Activated CD8-positive, alpha-beta memory T cell treated with anti-CD3 and anti-CD28 coated beads, Interleukin-2, amount 50 U/mL, for 24 hours (primary cell): Measurements from ENCODE around the gene INSYN1.

Experiments
- DNase-seq: peaks from one replicate; pipeline ENCODE4 v3.0.0-alpha.2; 2020; ENCODE audit errors: extremely low read depth

The INSYN1 gene

GRCh38 chr15:73777741-73778140, 24.6 kb upstream of the INSYN1 start:
- DNase-seq: no peak

GRCh38 chr15:73773428-73773827, 20.3 kb upstream of the INSYN1 start:
- no peak for DNase-seq

DNA sequence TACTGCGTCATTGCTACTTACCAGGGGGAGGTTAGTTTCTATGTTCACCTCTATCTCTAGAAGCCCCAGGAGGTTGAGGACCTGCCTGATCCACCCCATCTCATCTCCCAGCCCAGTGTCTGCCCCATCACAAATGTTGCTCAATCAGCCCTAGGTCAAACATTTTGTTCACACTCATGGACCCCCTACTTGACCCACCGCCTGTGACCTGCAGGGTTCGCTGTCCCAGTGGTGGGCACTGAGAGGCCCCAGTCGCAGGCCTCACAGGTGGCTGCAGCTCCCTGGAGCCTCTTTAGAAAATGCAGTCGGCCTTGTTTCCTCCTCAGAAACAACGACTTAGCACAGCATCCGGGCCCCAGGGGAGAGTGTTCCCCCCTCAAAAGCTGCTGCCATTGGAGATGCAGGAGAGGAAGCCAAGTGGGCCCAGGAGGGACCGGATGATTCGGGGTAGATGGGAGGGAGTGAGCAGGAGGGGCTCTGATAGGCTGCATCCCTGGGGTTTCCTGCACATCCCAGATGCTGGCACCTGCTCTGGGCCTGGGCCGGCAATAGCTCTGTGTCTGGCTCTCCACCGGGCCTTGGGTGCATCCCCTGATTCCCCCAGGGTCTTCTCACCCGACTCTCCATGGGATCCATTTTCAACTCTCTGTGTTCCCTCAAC, 18.4 kb upstream of the INSYN1 start:
- no peak for DNase-seq

- DNase-seq: no peak
These were observed 16.9 kb upstream of the INSYN1 start for GRCh38 chr15:73770050-73770449.

GRCh38 chr15:73767806-73768501, 14.8 kb upstream of the INSYN1 start:
- no peak for DNase-seq

- no peak for DNase-seq
These were observed 13.4 kb upstream of the INSYN1 start for GRCh38 chr15:73766598-73766997.

GRCh38 chr15:73765778-73766177, 12.6 kb upstream of the INSYN1 start:
- no peak for DNase-seq

DNA sequence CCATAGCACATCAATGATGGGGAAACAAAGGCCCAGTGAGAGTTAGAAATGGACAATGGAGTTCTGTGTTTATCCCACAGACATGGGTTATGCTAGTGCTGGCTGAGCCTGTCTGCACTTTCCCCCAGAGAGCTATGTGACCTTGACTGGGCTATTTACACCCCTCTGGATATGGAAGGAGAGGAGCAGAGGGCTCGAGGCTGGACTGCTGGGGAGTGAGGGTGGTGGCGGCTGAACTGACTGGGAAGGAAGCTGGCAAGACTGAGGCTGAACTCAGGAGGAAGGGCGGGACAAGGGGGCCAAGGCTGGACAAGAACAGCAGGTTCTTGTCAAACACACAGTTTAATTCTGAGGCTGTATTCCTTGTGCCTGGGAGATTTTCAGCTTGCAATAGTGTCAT, 10.8 kb upstream of the INSYN1 start:
- no peak for DNase-seq

- DNase-seq: no peak
These were observed 7.5 kb upstream of the INSYN1 start for GRCh38 chr15:73760330-73761329.

GRCh38 chr15:73758461-73758860, 5.3 kb upstream of the INSYN1 start:
- no peak for DNase-seq

- DNase-seq: no peak
These were observed 4.4 kb upstream of the INSYN1 start for GRCh38 chr15:73757571-73757970.

- DNase-seq: no peak
These were observed 3.9 kb upstream of the INSYN1 start for GRCh38 chr15:73756947-73757513.

- no peak for DNase-seq
These were observed 3.2 kb upstream of the INSYN1 start for GRCh38 chr15:73756390-73756789.

- no peak for DNase-seq
These were observed 2.8 kb upstream of the INSYN1 start for GRCh38 chr15:73755946-73756345.

- DNase-seq: no peak
These were observed 2.3 kb upstream of the INSYN1 start for GRCh38 chr15:73755481-73755880.

GRCh38 chr15:73754461-73754860, 1.3 kb upstream of the INSYN1 start:
- no peak for DNase-seq

DNA sequence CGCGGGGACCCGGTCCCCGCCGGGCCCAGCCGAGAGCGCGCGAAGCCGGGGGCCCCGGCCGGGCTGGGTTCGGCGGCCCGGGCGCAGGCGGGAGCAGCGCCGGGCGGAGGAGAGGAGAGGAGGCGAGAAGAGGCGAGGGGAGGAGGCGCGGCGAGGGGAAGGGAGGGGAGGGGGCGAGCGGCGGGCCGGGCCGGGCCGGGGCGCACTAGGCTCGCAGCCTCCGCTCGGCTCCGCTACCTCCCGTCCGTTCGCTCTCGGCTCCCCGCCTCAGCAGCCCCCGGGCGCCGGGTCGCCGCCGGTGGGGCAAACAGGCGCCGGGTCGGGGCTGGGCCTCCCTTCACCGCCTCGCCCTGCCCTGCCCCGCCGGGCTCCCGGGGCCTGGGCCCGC, 351 bp downstream of the INSYN1 start:
- DNase-seq: no peak

DNA sequence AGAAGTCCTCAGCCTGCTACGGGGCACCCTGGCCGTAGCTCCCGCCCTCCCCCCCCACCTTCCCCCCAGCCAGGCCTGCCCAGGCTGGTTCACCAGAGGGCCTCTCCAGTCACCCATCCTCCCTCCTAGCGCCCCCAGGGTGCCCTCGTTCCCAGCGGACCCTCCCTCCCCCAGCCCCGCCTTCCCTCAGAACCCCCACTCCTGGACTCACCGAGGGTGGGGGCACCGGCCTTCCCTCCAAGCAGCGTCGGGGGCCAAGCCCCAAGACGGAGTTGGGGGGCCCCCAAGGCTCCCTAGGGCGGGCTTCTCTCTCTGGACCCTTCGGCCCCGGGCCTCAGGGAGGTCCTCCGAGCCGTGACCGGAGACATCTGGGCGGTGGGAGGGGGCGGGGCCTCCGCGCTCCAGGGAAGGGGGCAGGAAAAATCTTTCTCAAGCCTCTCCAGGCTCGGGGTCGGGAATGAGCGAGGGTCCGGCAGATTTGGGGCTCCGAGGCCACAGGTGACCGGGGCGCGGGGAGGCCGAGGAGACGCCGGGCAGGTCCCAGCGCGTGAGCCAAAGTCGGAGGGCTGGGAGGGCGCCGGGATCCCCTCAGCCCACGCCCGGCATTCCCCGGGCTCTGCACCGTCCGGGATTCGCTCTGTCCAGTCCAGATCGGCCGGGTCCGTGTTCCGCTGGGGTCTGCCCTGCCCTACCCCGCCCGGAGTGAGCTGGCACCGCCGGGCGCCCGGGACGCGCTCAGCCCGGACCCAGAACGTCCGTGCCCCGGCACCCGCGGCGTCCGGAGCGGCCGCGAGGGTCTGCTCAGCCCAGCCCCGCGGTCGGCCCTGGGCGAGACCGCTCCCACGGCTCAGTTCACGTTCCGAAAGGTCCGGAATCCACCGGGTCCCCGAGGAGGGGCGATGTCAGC, 999 bp downstream of the INSYN1 start:
- no peak for DNase-seq

DNA sequence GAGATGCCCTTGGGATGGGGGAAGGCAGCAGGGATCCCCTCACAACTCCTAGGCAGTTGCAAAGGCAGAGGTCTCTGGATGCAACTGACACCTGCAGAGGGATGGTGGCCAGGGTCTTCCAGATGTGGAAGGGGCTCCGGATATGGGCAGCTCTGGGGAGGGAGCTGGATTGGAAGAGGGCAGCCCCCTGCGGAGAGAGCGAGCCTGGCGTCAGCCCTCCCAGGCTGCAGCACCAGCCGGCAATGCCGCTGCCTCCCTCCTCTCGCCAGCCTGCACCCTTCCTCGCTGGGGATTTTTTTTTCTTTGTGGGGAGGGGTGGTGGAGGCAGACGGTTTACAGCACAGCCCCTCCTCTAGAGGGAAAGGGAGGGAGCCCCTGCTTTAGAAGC, 1.6 kb downstream of the INSYN1 start:
- no peak for DNase-seq

DNA sequence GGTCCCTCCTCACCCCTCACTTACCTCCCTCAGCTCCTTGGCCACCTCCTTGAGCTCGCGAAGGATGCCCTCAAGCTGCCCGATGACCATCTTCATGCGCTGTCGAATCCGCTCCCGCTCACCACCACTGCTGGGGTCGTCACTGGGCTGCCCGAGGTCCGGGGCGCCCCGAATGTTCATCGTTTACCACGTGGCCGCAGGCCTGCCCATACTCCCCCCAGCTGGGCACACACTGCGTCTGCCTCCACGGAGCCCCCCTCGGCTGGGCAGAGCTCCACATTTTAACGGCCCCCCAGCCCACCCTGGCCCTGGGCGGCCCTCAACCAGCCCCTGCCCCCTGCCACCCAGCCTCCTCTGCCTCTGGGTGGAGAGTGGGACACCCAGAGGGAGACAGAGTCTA, 2.2 kb downstream of the INSYN1 start:
- DNase-seq: no peak

DNA sequence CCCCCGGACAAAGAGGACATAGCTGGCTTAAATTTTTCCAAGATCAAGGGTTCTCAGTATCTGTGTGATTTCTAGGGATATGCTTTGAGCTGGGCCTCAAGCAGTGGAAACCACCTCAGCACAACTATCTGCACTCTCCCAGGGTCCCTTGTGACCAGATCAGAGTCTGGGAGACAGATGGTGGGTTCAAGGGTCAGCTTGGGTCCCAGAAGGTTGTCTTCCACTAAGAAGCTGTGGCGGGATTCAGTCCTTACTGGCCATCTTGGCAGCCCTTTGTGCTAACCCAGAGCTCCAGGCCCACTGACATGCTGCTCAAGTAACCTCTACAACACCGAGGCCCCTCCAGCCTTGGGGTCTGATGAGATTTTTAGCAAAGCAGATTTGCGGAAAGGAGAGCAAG, 2.7 kb downstream of the INSYN1 start:
- DNase-seq: no peak
